ENCODE results near the gene GRAP2.

GRCh38 chr22:39966470-39966869, 65.6 kb downstream of the GRAP2 start:
- TF ChIP-seq CTCF (IDR thresholded peaks at IDR 0.05; ENCODE audit: low read depth, low read length, poor library complexity, severe bottlenecking) (no peak), EZH2phosphoT487 (IDR thresholded peaks at IDR 0.05; ENCODE audit: borderline replicate concordance, low read length) (no peak)
